Common myeloid progenitor, CD34-positive (primary cell): ENCODE data around the gene UBE2I.

Experiments
- CTCF ChIA-PET: fragments of 350-600 bp; sonication (Branson Sonifier 250); formaldehyde crosslinking; loops from one replicate; lab custom pipeline; 2021; ENCODE audit warnings: antibody characterized with exemption; lab: Charles Lee
- POLR2A ChIA-PET: fragments of 350-600 bp; sonication (Branson Sonifier 250); formaldehyde crosslinking; loops from one replicate; lab custom pipeline; 2021; ENCODE audit warnings: antibody characterized with exemption; lab: Charles Lee
- DNase-seq, 3 donors: peaks; one replicate each; pipeline versions ENCODE4 v3.0.0 to v3.0.0-alpha.2; 2013
- H3K27ac ChIP-seq, 2 experiments: 1 replicate in 1 of 2; 2 replicates in 1 of 2; pipeline ENCODE4 v1.7.0; 2013; ENCODE audit warnings: inconsistent platforms in 2 of 2, low read length in 2 of 2, mild to moderate bottlenecking in 2 of 2, low read depth in 1 of 2, moderate library complexity in 1 of 2; ENCODE audit not compliant: severe bottlenecking in 2 of 2, insufficient read depth in 1 of 2, poor library complexity in 1 of 2
- H3K27me3 ChIP-seq, 5 experiments: replicated peaks in 2 of 5; 1 replicate in 3 of 5; 2 replicates in 2 of 5; pipeline versions ENCODE4 v1.6.1 to v1.7.0; 2013; ENCODE audit warnings: low read length in 4 of 5, mild to moderate bottlenecking in 2 of 5, moderate library complexity in 2 of 5, inconsistent platforms in 1 of 5; ENCODE audit not compliant: insufficient read depth in 5 of 5, control insufficient read depth in 4 of 5
- H3K36me3 ChIP-seq, 4 experiments: 1 replicate in 2 of 4; 2 replicates in 2 of 4; pipeline versions ENCODE4 v1.6.1 to v1.7.0; 2013; ENCODE audit warnings: low read length in 3 of 4, control low read depth in 1 of 4, mild to moderate bottlenecking in 1 of 4; ENCODE audit not compliant: control insufficient read depth in 4 of 4, insufficient read depth in 4 of 4
- H3K4me1 ChIP-seq, 4 experiments: 1 replicate in 3 of 4; 2 replicates in 1 of 4; pipeline versions ENCODE4 v1.6.1 to v1.7.1; 2013; ENCODE audit warnings: low read length in 3 of 4, mild to moderate bottlenecking in 3 of 4, control low read depth in 1 of 4, inconsistent platforms in 1 of 4, moderate library complexity in 1 of 4; ENCODE audit not compliant: control insufficient read depth in 4 of 4, insufficient read depth in 4 of 4; ENCODE audit errors: control extremely low read depth in 1 of 4
- H3K4me3 ChIP-seq, 7 experiments: 1 replicate in 4 of 7; 2 replicates in 3 of 7; pipeline versions ENCODE4 v1.5.1 to v1.7.0; 2013; ENCODE audit warnings: mild to moderate bottlenecking in 7 of 7, low read length in 6 of 7, moderate library complexity in 6 of 7, inconsistent platforms in 2 of 7, low read depth in 2 of 7, control low read depth in 1 of 7; ENCODE audit not compliant: insufficient read depth in 4 of 7, control insufficient read depth in 1 of 7; ENCODE audit errors: extremely low read depth in 1 of 7
- H3K9me3 ChIP-seq, 5 experiments: 1 replicate in 4 of 5; 2 replicates in 1 of 5; pipeline versions ENCODE4 v1.6.1 to v1.7.1; 2013; ENCODE audit warnings: low read length in 4 of 5, mild to moderate bottlenecking in 2 of 5, inconsistent platforms in 1 of 5, low read depth in 1 of 5, moderate library complexity in 1 of 5; ENCODE audit not compliant: control insufficient read depth in 4 of 5, insufficient read depth in 2 of 5; ENCODE audit errors: control extremely low read depth in 1 of 5
- WGBS: methylation state at CpG from one replicate; pipeline ENCODE4 v1.1.5; 2013; ENCODE audit not compliant: insufficient coverage; 5-methylcytosine and 5-hydroxymethylcytosine counted together

The UBE2I gene

DNA sequence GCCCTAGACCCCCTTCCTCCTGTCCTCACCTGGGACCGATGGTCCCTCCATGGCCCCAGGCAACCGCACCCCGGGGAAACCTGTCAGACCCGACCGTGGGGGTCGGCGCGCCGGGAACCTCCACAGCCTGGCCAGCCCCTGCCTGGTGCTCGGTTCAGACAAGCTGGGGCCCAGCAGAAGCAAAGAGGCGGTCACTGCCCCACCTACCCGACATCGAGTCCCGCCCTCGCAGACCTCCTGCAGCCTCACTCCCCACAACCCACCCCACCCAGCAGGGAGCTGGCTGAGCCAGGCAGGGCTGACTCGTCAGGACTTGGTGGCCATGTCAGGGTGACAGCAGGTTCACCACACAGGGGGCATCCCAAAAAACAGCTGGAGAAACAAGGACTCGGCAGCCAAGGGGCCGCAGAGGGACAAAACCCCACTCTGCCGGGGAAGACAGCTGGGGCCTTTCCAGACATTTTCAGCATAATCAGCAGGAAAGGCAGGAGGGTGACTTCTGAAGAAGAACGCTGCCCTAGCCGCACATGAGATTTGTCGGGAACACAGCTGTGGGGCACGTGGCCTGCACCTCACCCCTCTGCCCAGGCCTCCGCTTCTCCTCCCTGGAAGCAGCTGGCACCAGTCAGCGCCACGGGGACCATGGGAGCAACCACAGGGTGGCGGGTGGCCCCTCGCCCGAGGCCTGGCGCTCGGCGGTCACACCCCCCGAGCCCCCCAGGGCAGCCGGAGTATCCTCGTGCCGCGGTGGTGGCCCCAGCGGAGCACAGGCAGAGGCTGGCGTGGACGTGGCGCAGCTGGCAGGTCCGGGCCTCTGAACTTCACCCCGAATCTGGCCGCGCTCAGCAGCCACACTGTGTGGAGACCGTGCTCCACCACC lies 65.2 kb downstream of the UBE2I start:
- Histone ChIP-seq H3K4me3 (no peak overlapping the region), H3K27me3 (no peaks in the 10 kb centered on the region), H3K36me3 (peaks cover 7 to 52% (median 23%) of the 10 kb centered on the region in 4 experiments), H3K27ac (no peak overlapping the region), H3K9me3 (no peaks in the 10 kb centered on the region), H3K4me1 (peaks cover 0 to 20% (median 14%) of the 10 kb centered on the region in 4 experiments)
- 96% methylated on average over 42 of the region's 46 CpGs for WGBS
- ChIA-PET CTCF (no interaction called here), POLR2A (interaction anchor here (0.5 kb wide), 1 partner anchor 34 kb away, joined by 5 read pairs; no protein-coding TSS in a partner anchor)
- no peak for DNase-seq

DNA sequence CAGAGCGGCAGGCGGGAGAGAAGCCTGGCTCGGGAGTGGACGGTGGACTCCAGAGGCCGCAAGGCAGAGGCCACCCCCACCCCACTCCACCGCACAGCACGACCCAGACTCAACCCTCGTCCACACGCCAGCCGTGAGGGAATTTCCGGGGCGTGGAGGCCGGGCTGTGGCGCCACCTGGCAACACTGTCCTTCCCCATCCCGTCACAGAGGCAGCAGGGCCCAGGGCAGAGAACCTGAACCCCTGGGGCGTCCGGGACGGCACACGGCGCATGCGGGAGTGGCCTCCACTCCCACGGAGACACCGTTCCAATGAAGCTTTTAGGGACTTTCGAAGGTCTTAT lies 65.8 kb downstream of the UBE2I start:
- ChIA-PET CTCF (no interaction called here), POLR2A (interaction anchor here (0.5 kb wide), 1 partner anchor 33 kb away, joined by 5 read pairs; no protein-coding TSS in a partner anchor)
- peaks cover 7 to 46% (median 18%) of the 10 kb centered on the region in 4 experiments for H3K36me3 ChIP-seq
- no peak overlapping the region for H3K27ac ChIP-seq
- no peak overlapping the region for H3K4me3 ChIP-seq
- WGBS: 98% methylated on average over 14 of the region's 24 CpGs
- peaks cover 0 to 26% (median 20%) of the 10 kb centered on the region in 4 experiments for H3K4me1 ChIP-seq
- no peaks in the 10 kb centered on the region for H3K9me3 ChIP-seq
- no peak for DNase-seq
- H3K27me3 ChIP-seq: no peaks in the 10 kb centered on the region

DNA sequence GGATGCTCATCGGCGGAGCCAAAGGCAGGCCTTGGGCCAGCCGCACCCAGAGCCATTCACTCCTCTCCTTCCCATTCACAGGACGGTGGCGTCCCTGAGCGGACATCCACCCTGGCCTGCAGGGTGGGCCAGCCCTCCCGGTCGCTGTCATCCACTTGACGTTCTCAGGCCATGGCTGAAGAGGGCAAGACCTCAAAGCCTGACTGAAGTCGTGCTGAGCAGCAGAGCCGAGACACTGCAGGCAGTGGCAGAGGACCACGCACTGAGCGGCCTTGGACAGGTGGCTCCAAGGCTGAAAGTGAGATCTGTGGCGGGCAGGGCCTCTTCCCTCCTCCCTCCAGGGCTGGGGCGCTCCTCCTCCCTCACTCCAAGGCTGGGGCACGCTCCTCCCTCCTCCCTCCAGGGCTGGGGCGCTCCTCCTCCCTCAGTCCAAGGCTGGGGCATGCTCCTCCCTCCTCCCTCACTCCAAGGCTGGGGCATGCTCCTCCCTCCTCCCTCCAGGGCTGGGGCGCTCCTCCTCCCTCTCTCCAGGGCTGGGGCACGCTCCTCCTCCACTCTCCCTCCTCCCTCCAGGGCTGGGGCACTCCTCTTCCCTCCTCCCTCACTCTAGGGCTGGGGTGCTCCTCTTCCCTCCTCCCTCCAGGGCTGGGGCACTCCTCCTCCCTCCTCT lies 66.4 kb downstream of the UBE2I start:
- POLR2A ChIA-PET: no interaction called here
- peaks cover 7 to 43% (median 18%) of the 10 kb centered on the region in 4 experiments for H3K36me3 ChIP-seq
- WGBS: 99% methylated on average over 15 of the region's 19 CpGs
- CTCF ChIA-PET: interaction anchor here (0.6 to 3.3 kb wide), 2 partner anchors 12 to 267 kb away, joined by 3 to 26 read pairs; no protein-coding TSS in a partner anchor
- H3K4me3 ChIP-seq: no peak overlapping the region
- DNase-seq: no peak
- peaks cover 0 to 26% (median 21%) of the 10 kb centered on the region in 4 experiments for H3K4me1 ChIP-seq
- no peak overlapping the region for H3K27ac ChIP-seq
- no peaks in the 10 kb centered on the region for H3K27me3 ChIP-seq
- H3K9me3 ChIP-seq: no peaks in the 10 kb centered on the region
